GM12891 (cell line): ENCODE results near the gene SCAMP4.

ENCODE experiments used
- POLR2A ChIP-seq: IDR thresholded peaks from 2 replicates; pipeline ENCODE4 v1.6.1; 2011; ENCODE audit warnings: low read depth, low read length, control low read depth
- POLR2AphosphoS5 ChIP-seq: IDR thresholded peaks from 2 replicates; pipeline ENCODE4 v1.6.1; 2011; ENCODE audit warnings: low read depth, low read length, control low read depth
- SPI1 ChIP-seq: IDR thresholded peaks from 2 replicates; pipeline ENCODE4 v1.6.1; 2011; ENCODE audit warnings: low read depth, low read length, control low read depth
- TAF1 ChIP-seq: IDR thresholded peaks from 2 replicates; pipeline ENCODE4 v1.6.1; 2011; ENCODE audit warnings: low read depth, low read length, control low read depth

DNA sequence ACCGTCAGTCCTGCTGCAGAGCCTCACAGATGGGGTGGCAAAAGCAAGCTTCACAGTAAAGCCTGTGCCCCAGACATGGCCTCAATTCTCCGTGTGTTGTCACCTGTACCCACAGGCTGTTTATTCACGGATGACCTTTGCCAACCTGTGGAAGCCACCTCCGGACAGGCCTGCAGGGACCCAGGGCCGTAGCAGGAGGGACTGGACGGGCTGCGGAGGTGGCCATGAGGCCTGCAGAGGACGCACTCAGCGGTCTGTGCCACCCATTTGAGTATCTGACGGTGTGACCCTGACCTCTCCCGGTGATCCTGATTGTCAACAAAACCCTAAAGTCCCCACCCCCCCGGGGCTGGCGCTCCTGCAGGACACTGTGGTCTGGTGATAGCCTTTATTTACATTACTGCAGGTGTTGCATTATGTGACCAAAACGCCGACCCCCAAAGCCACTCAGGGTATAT is 34.0 kb upstream of the SCAMP4 start:
- no peak for TF ChIP-seq POLR2AphosphoS5
- no peak for TF ChIP-seq SPI1
- TF ChIP-seq TAF1 = no peak
- TF ChIP-seq POLR2A = no peak
